Transverse colon (tissue), 4 donors: ENCODE data around the gene METTL17.
"Not testable (repeated sequence)": the region's sequence is repeated elsewhere in the genome, so short reads cannot be mapped to it uniquely, and the experiment has no call there.

Experiments
- CTCF ChIP-seq, 5 experiments: fragments of 200-600 bp in 3 of 5; fragments of 450-650 bp in 2 of 5; sonication (generic) in 3 of 5; IDR thresholded peaks; 1 replicate in 2 of 5; 2 replicates in 3 of 5; pipeline ENCODE4 v1.5.1; 2016 to 2017; ENCODE audit warnings: antibody characterized with exemption in 5 of 5, inconsistent platforms in 3 of 5, mild to moderate bottlenecking in 2 of 5, moderate library complexity in 1 of 5
- EP300 ChIP-seq: sonication (generic); formaldehyde crosslinking; IDR thresholded peaks from one replicate; pipeline ENCODE4 v1.6.1; 2017; ENCODE audit warnings: antibody characterized with exemption, low read depth
- POLR2A ChIP-seq: fragments of 450-650 bp; IDR thresholded peaks from one replicate; pipeline ENCODE4 v1.6.1; 2016; ENCODE audit warnings: antibody characterized with exemption, mild to moderate bottlenecking, moderate library complexity
- POLR2AphosphoS5 ChIP-seq, 3 donors: sonication (generic); formaldehyde crosslinking; IDR thresholded peaks; one replicate each; pipeline ENCODE4 v1.6.1; 2016; ENCODE audit warnings: antibody characterized with exemption in 3 of 3

GRCh38 chr14:20958946-20959345 is 30.8 kb upstream of the METTL17 start:
- TF ChIP-seq CTCF (IDR thresholded peaks at IDR 0.05); POLR2AphosphoS5 (IDR thresholded peaks at IDR 0.05); POLR2A; EP300: not testable (repeated sequence)
